Stimulated activated CD4-positive, alpha-beta T cell treated with anti-CD3 and anti-CD28 coated beads, Interleukin-2, amount 100 ng/mL, for 4 hours (primary cell): ENCODE measurements around the gene ARF6.

Experiments used
- DNase-seq: peaks from one replicate; pipeline ENCODE4 v3.0.0-alpha.2; 2020; ENCODE audit warnings: low read depth

ARF6 gene

DNA sequence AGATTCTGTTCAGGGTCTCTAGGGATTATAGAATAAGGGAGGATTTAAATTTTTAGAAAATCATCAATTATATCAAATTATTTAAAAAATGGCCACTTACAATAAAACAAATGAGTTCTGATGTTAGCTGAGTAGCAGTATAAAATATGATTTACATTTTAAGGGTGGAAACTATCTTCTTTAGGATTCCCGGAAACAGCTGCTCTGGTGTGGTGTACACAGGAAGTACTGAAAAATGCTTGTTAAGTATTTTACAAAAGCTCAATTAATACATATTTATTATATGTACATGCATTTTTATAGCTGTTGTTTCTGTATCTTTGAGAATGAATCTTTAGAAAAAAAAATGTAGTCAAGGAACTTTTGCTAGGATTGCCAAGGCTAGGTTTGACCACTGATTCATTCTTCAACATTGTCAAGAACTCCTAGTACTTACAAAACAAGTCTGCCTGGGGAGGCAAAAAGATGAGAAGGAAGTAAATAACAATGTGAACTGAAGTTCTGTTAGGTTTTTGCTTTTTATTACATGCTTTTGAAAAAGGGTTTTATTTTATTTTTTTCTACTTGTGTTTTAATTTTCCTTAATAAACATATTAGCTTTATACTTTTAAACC, 48.0 kb downstream of the ARF6 start:
- DNase-seq, result peak; percentile 13

DNA sequence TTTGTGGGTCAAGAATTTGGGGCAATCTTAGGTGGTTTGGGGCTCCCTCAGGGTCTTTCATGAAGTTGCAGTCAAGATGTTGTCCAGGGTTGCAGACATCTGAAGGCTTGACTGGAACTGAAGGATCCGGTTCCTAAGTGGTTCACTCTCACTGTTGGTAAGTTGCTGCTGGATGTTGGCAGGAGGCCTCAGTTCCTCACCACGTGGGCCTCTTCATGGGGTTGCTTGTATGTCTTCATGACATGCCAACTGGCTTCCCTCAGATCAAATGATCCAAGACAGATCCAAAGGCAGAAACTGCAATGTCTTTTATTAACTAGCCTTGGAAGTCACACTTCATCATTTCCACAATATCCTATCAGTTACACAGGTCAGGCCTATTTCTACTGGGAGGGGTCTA, 49.2 kb downstream of the ARF6 start:
- no peak for DNase-seq

DNA sequence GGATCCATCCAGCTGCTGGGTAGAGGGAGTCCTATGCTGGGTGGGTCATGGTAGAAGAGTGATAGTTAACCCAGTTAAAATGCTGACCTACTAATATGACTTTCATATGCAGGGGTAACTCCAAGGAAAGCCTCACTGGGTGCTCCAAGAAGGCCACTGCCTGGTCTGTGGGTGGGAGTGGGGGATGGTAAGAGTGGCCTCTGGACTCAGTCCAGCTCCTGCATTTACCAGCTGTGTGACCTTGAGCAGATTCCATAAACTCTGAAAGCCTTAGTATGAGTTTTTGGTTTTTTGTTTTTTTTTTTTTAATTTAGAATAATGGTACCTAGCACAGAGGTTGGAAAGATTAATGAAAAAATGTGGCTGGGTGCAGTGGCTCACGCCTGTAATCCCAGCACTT, 51.6 kb downstream of the ARF6 start:
- no peak for DNase-seq

DNA sequence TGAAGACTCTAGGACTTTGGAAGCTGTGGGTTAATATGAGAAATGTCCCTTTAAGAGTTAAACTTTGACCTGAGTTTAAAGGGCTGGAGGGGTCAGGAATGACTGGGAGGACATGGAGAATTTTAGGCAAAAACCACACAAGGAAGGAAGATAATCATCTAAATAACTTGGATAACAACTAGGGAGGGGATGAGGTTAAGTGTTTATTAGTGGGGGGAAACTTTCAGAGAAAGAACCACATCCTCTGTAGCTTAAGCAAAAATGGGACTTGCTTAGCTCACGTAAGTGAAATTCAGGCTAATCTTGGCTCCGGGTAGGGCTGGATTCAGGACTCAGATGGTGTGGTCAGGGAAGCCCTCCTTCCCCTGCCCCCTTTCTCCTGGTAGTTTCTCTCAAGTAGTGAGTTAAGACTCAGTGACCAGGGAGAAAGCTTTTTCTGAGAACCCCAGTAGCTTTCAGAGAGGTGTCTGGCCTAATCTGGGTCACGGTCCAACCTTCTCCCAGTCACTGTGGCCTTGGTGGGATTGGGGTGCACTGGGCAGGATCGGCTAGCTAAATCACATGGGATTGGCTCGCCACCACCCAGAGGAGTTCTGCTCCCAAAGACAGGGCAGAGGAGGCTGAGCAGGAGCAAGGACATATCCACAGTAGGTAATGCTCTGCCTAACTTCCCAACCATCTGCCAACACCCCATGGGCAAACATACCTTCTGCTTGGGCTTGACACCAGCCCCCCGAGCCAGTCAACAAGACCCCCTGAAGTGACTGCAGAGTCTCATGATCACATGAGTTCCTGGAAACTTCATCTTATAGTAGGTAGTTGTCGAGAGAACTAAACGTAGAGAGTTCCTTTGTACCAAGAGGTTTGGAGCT, 52.8 kb downstream of the ARF6 start:
- no peak for DNase-seq
